H1 (cell line): ENCODE measurements around the gene KRT9.
"Not testable (repeated sequence)": the region's sequence is repeated elsewhere in the genome, so short reads cannot be mapped to it uniquely, and the experiment has no call there.

Source experiments
- CBX8 ChIP-seq: fragments of 300-800, 300-1000 bp; sonication (generic); IDR thresholded peaks from 2 replicates; pipeline ENCODE4 v1.7.1; 2016; ENCODE audit warnings: low read depth, low read length, borderline replicate concordance
- CREB1 ChIP-seq: IDR thresholded peaks from 2 replicates; pipeline ENCODE4 v1.6.1; 2012; ENCODE audit warnings: inconsistent platforms
- GABPA ChIP-seq: IDR thresholded peaks from 2 replicates; pipeline ENCODE4 v1.6.1; 2011; ENCODE audit warnings: mild to moderate bottlenecking, low read length, moderate library complexity, borderline replicate concordance; ENCODE audit not compliant: insufficient read depth
- GTF2F1 ChIP-seq: IDR thresholded peaks from 2 replicates; pipeline ENCODE4 v1.6.1; 2012; ENCODE audit warnings: low read depth, low read length, improper control_type of control experiment, borderline replicate concordance
- JUN ChIP-seq: IDR thresholded peaks from 2 replicates; pipeline ENCODE4 v1.6.1; 2011; ENCODE audit warnings: low read depth, mild to moderate bottlenecking, improper control_type of control experiment, low read length
- JUND ChIP-seq: IDR thresholded peaks from 2 replicates; pipeline ENCODE4 v1.6.1; 2011; ENCODE audit warnings: mild to moderate bottlenecking, improper control_type of control experiment, low read length
- NRF1 ChIP-seq: IDR thresholded peaks from 2 replicates; pipeline ENCODE4 v1.6.1; 2011; ENCODE audit warnings: mild to moderate bottlenecking, low read depth, low read length, improper control_type of control experiment
- POLR2A ChIP-seq, 2 experiments: IDR thresholded peaks; 1 replicate in 1 of 2; 2 replicates in 1 of 2; pipeline ENCODE4 v1.6.1; 2011; ENCODE audit warnings: low read depth in 2 of 2, low read length in 2 of 2, mild to moderate bottlenecking in 2 of 2; ENCODE audit errors: control extremely low read depth in 1 of 2
- POLR2AphosphoS5 ChIP-seq: IDR thresholded peaks from 2 replicates; pipeline ENCODE4 v1.6.1; 2011; ENCODE audit warnings: low read depth, low read length
- RAD21 ChIP-seq, 2 experiments: IDR thresholded peaks in 1 of 2; conservative IDR thresholded peaks in 1 of 2; 2 replicates each; pipeline ENCODE4 v1.6.1; 2011; ENCODE audit warnings: low read depth in 2 of 2, low read length in 2 of 2, improper control_type of control experiment in 1 of 2, inconsistent platforms in 1 of 2, mild to moderate bottlenecking in 1 of 2, moderate library complexity in 1 of 2
- SP2 ChIP-seq: IDR thresholded peaks from 2 replicates; pipeline ENCODE4 v1.6.1; 2012; ENCODE audit warnings: mild to moderate bottlenecking, low read length, inconsistent platforms
- TAF1 ChIP-seq: IDR thresholded peaks from 2 replicates; pipeline ENCODE4 v1.6.1; 2011; ENCODE audit warnings: mild to moderate bottlenecking, low read depth, low read length
- TEAD4 ChIP-seq: IDR thresholded peaks from 2 replicates; pipeline ENCODE4 v1.6.1; 2012; ENCODE audit warnings: low read depth, low read length, inconsistent platforms, mixed read lengths
- TF ChIP-seq, protein P1 (sequence below), 3 experiments: IDR thresholded peaks; 1 replicate in 2 of 3; 2 replicates in 1 of 3; pipeline versions ENCODE4 v1.5.1 to v1.6.1; 2011; ENCODE audit warnings: low read length in 3 of 3, mild to moderate bottlenecking in 3 of 3, inconsistent platforms in 2 of 3, low read depth in 1 of 3, moderate library complexity in 1 of 3; ENCODE audit not compliant: insufficient read depth in 1 of 3; ENCODE audit errors: control extremely low read depth in 1 of 3

DNA sequence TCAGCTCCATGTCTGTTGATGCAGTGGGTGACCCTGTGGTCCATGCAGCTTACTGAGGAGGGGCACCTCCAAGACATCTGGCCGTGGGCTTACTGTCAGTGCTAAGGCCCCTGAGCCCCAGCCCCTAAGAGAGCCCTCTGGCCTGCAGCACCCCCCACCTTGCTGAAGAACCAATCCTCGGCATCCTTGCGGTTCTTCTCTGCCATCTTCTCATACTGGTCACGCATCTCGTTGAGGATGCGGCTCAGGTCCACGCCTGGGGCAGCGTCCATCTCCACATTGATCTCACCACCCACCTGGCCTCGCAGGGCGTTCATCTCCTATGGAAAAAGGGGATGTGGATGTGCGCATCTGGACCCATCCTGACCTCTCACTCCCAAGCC, 49.6 kb upstream of the KRT9 start:
- not testable (repeated sequence) for TF ChIP-seq POLR2AphosphoS5; SP2; TEAD4; JUN; POLR2A (IDR thresholded peaks at IDR 0.05; ENCODE audit: control extremely low read depth in 1 of 2, low read depth in 2 of 2, low read length in 2 of 2); GABPA; CBX8; JUND; GTF2F1; CREB1; TAF1; NRF1; RAD21 (IDR thresholded peaks at IDR 0.05 in 1 of 2, conservative IDR thresholded peaks at IDR 0.05 in 1 of 2; ENCODE audit: low read depth in 2 of 2, low read length in 2 of 2)
- TF ChIP-seq, protein P1, sequence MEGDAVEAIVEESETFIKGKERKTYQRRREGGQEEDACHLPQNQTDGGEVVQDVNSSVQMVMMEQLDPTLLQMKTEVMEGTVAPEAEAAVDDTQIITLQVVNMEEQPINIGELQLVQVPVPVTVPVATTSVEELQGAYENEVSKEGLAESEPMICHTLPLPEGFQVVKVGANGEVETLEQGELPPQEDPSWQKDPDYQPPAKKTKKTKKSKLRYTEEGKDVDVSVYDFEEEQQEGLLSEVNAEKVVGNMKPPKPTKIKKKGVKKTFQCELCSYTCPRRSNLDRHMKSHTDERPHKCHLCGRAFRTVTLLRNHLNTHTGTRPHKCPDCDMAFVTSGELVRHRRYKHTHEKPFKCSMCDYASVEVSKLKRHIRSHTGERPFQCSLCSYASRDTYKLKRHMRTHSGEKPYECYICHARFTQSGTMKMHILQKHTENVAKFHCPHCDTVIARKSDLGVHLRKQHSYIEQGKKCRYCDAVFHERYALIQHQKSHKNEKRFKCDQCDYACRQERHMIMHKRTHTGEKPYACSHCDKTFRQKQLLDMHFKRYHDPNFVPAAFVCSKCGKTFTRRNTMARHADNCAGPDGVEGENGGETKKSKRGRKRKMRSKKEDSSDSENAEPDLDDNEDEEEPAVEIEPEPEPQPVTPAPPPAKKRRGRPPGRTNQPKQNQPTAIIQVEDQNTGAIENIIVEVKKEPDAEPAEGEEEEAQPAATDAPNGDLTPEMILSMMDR (IDR thresholded peaks at IDR 0.05; ENCODE audit: control extremely low read depth in 1 of 3, insufficient read depth in 1 of 3, low read depth in 1 of 3, low read length in 3 of 3), result not testable (repeated sequence)
